GM18505 (cell line): ENCODE data around the gene DUS4L.

Experiments used
- ATAC-seq: cut with Tn5 transposase; IDR thresholded peaks from one replicate; pipeline ENCODE4 v1.9.1; 2021; ENCODE audit not compliant: unreplicated experiment
- POLR2A ChIP-seq: IDR thresholded peaks from 4 replicates; pipeline ENCODE4 v1.6.1; 2011; ENCODE audit warnings: borderline replicate concordance; ENCODE audit not compliant: insufficient read depth, insufficient read length; ENCODE audit errors: extremely low read depth

The DUS4L gene

DNA sequence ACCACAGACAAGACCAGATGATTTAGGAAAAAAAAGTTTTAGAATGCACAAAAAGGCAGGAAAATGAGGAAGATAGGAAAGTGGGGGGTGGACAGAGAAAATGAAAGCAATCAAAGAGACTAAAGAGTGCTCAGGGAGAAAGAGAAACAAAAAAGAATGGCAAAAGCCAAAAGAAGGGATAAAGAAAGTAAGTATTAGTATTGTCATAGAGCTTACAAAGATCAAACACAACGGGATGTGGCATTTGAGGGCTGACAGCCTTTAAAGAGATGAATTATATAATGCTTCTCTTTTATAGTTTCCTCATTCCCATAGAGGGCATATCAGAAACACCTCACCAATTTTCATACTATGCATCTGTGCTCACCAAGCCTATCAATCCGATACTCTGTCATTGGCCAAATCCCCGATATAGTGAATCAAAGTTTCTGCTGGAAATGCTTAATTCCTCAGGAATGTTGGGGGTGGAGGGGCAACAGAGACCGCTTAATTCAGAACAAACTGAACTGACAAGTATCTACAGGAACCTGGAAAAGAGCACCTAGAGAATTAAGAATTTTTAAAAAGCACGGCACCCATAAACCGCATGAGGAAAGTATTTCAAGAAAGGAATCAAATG, 2.8 kb upstream of the DUS4L start:
- TF ChIP-seq POLR2A, result no peak
- no peak for ATAC-seq

DNA sequence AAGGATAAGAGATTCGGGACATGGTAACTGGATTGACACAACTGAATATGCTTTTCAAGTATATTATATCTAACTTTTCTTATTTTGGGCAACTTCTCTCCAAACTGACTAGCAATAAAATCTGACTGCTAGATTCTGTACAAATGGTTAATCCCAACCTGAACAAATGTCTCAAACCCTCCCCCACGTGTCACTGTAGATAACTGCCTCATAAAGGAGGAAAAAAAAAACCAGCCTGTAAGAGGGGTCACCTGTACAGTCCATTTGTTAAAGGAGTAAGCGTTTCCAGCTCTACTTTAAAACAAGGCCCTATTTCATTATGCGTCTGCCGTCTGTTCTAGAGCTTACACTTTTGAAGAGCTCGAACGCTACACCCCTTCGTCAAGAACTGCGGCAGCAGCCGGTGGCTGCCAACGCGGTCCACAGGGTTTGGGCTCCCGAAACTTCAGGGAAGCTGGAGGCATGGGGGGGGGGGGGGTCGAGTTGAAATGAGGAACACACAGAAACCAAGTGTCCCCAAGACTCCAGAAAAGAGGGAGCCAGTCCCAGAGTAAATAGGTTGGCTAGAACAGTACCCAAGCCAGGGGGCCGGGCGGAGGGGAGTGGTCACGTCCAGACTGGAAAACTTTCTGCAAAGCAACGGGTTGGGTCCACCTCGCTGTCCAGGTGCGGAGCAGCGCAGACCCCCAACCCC, 543 bp upstream of the DUS4L start:
- peak; percentile 47 for ATAC-seq
- TF ChIP-seq POLR2A, result no peak

DNA sequence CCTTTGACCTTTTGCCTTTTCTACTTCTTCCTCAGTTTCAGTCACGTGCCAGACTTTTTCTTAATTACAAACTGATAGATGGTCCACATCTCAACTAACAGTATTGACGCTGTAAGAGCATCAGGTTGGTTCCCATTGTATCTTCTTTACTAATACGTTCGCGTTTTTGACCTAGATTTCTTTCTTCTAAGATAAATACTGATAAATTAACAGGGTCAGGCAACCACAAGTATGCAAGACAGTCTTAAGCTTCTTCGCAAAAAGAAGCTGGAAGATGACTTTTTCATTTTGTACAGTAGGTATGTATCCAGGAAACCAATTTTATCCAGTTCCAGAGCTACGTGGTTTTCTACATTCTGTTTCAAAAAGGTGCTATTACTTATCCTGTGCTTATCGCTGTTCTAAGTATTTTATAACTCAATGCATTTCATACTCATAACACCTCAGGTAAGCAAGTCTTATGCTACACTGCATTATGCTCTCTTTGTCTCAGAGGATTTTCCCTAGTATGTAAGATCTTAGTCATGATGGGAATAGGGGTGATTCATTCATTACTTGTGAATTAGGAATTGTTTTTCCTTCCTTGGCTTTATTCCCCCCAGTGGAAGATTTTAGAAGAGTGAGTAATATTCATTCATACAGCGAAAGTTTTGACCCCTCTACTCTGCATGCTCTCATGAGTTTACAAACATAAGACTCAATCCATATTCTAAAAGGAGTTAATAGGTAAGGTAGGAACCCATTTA, 955 bp downstream of the DUS4L start:
- TF ChIP-seq POLR2A, result no peak
- no peak for ATAC-seq

DNA sequence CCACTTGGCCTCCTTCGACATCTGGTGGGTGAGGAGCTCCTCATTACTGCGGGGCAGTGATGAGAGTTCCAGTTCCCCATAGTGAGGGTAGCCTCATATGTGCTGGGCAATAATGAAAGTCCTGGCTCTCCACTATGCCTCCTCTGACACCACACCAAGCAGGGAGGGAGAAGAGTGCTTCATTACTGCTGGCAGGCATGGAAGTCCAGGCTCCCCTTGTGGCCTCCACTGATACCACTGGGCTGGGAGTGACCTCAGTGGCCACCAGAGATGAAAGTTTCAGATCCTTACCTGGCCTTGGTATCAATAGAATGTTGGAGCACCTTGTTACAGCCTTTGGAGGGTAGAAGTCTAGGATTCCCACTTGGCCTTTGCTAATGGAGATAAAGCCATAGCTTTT, 6.5 kb downstream of the DUS4L start:
- TF ChIP-seq POLR2A, result no peak
- no peak for ATAC-seq

DNA sequence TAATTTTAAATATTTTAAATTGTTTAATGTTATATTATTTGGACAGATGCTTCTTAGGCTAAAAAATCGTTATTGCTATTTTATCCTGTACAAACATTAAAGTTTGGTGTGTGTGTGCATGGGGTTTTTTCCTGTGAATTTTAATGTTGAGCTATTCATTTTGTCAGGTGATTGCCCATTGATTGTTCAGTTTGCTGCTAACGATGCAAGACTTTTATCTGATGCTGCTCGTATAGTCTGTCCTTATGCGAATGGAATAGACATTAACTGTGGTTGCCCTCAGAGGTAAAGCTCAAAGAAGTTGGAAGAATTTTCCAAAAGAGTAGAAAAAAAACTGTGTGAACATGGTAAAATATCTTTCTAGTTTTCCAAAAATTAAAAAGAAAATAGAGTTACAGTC, 9.8 kb downstream of the DUS4L start:
- TF ChIP-seq POLR2A, result no peak
- ATAC-seq, result no peak

DNA sequence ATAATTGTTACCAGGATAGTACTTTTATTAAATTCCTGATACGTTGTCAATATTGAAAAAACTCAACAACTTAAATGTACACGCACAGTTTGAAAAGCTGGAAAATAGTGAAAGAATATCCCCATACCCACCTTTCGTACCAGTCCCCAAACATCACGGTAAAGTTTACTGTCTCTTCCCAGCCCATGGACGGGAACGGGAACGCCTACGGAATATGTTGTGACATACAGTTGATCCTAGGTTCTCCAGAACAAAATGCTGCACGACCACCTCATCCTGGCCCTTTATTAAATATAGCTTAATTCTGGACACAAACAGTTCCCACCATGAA, 15.7 kb downstream of the DUS4L start:
- TF ChIP-seq POLR2A, result no peak
- no peak for ATAC-seq

- peak; percentile 77 for TF ChIP-seq POLR2A
- ATAC-seq, result peak; percentile 93
These were observed 16.3 kb downstream of the DUS4L start, which contains the start of gene BCAP29 for GRCh38 chr7:107579885-107580715. TSS of gene BCAP29 (plus strand) at chr7:107580246. CDS start at chr7:107580773, 527 bp downstream.

DNA sequence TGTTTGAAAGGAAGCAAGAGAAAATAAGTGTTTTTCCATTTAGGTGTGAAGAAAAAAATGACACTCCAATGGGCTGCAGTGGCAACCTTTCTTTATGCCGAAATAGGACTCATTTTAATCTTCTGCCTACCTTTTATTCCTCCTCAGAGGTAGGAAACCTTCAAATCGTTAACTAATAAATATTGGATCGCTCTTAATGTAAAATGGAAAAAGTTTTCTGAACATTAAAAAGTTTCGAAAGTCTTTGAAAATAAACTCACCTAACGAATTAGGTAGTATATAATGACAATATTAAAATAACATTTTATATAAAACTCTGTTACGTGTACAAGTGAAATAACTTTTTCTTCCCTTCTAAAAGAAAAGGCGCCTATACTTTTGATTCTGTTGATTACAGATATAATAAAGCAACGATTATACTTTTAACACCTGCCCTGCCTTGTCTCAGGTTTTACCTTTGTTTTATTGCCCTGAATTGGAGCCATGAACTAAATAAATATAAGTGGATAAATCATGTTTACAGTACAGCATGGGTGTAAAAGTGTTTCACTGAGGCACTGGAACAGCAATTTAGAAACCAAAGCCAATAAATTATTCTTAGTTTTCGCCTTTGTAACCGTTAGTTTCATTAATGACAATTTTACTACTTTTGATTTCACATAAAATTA, 17.1 kb downstream of the DUS4L start:
- no peak for TF ChIP-seq POLR2A
- no peak for ATAC-seq

GRCh38 chr7:107581387-107582013, 17.7 kb downstream of the DUS4L start:
- ATAC-seq, result no peak
- no peak for TF ChIP-seq POLR2A

- no peak for ATAC-seq
- no peak for TF ChIP-seq POLR2A
These were observed 19.1 kb downstream of the DUS4L start for GRCh38 chr7:107582875-107583274.

GRCh38 chr7:107584716-107585115, 20.9 kb downstream of the DUS4L start:
- no peak for TF ChIP-seq POLR2A
- no peak for ATAC-seq

- no peak for TF ChIP-seq POLR2A
- ATAC-seq, result no peak
These were observed 24.9 kb downstream of the DUS4L start for GRCh38 chr7:107588529-107589130.
